ENCODE results near the gene NIPAL3.

GRCh38 chr1:24390924-24391782 is 24.4 kb upstream of the NIPAL3 start:
- TF ChIP-seq CTCF (conservative IDR thresholded peaks at IDR 0.05; ENCODE audit: low read depth, low read length) (peak; percentile 97), EZH2 (IDR thresholded peaks at IDR 0.05; ENCODE audit: borderline replicate concordance, low read depth, low read length, poor library complexity, severe bottlenecking) (no peak)
